ENCODE measurements around the gene PSEN1.

PSEN1 gene

DNA sequence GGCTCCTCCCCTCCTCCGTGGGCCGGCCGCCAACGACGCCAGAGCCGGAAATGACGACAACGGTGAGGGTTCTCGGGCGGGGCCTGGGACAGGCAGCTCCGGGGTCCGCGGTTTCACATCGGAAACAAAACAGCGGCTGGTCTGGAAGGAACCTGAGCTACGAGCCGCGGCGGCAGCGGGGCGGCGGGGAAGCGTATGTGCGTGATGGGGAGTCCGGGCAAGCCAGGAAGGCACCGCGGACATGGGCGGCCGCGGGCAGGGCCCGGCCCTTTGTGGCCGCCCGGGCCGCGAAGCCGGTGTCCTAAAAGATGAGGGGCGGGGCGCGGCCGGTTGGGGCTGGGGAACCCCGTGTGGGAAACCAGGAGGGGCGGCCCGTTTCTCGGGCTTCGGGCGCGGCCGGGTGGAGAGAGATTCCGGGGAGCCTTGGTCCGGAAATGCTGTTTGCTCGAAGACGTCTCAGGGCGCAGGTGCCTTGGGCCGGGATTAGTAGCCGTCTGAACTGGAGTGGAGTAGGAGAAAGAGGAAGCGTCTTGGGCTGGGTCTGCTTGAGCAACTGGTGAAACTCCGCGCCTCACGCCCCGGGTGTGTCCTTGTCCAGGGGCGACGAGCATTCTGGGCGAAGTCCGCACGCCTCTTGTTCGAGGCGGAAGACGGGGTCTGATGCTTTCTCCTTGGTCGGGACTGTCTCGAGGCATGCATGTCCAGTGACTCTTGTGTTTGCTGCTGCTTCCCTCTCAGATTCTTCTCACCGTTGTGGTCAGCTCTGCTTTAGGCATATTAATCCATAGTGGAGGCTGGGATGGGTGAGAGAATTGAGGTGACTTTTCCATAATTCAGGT is at the start of gene PSEN1:
Gene PSEN1 (plus strand): TSS at position 121 of the 839 bp plus-strand sequence. CDS start 11,513 bp downstream, outside the sequence.
- DNase-seq (ENCODE audit: low spot score): peak; percentile 97

DNA sequence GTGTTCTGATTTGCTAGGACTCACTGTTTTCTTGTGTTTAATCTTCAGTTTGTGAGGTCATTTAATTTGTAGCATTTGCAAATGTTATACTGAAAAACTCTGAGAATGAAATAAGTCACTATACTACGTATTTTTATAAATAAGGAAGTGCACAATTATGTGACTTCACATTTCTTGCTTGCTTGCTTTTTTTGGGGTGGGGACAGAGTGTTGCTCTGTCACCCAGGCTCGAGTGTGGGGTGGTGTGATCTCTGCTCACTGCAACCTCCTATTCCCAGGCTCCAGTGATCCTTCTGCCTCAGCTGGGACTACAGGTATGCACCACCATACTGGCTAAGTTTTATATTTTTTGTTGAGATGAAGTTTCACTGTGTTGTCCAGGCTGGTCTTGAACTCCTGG is 45.3 kb upstream of the PSEN1 start:
- no peak for DNase-seq (ENCODE audit: low spot score)

DNA sequence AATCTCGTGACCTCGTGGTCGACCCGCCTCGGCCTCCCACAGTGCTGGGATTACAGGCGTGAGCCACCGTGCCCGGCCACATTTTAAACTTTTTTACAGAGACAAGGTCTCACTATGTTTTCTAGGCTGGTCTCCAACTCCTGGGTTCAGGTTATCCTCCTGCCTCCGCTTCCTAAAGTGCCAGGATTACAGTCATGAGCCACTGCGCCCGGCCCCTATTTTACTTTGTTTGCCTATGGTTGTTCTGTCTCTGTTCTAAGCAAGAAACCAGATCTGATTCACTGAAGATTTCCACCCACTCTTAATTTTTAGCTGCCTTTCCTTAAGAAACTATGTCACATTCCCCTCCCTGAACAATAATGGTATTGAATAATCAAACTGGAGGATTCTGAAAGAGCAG is 38.9 kb upstream of the PSEN1 start:
- DNase-seq (ENCODE audit: low spot score): no peak

DNA sequence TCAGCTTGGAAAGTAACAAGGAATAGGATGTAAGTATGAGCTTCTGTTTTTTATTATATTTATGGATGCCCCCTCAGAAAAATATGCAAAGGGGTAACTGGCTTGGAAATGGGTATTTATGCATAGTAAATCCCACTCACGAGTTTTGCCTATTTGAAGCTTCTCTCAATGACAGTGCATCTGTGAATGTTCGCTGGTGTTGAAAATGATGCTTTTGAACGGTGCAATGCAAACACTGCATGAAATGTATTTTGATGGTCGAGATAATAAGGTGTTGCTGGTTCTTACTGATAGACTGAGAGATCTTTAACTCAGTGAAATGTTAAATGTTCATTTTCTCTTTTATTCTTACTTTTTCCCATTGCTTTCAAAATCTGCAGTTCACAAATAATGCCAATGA is 36.0 kb upstream of the PSEN1 start:
- DNase-seq (ENCODE audit: low spot score): no peak

DNA sequence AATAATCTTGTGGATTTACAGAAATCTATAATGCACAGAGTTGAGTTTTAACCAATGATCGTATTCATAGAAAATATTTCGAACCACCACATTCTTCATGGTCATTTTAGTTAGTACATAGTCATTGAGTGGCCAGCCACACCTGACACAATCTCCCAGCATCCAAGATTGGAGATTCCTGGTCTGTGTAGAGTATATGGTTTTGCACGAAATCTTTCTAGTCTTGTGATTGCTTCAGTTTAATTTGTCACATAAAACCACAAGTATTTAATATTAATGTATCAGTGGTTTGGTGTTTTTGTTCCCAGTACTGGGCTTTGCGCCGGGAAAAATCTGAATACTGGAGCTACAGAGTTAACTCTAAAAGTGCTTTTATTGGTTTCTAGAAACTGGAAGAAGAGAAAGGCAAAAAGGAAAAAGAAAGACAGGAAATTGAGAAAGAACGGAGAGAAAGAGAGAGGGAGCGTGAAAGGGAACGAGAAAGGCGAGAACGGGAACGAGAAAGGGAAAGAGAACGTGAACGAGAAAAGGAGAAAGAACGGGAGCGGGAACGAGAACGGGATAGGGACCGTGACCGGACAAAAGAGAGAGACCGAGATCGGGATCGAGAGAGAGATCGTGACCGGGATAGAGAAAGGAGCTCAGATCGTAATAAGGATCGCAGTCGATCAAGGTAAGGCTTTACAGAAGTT is 33.4 kb upstream of the PSEN1 start:
- no peak for DNase-seq (ENCODE audit: low spot score)

DNA sequence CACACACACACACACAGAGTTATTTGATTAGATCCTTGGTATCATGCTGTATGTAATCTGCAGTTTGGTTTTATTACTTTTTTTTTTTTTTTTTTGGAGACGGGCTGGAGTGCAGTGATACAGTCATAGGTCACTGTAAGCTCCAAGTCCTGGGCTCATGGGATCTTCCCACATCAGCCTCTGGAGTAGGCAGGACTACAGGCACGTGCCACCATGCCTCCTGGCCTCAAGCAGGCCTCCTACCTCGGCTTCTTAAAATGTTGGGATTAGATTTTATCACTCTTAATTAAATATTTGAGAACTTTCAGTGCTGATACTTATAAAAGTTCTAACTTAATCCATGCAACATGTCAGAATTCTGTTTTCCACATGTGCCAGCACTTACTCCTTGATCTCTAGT is 31.3 kb upstream of the PSEN1 start:
- DNase-seq (ENCODE audit: low spot score): no peak

DNA sequence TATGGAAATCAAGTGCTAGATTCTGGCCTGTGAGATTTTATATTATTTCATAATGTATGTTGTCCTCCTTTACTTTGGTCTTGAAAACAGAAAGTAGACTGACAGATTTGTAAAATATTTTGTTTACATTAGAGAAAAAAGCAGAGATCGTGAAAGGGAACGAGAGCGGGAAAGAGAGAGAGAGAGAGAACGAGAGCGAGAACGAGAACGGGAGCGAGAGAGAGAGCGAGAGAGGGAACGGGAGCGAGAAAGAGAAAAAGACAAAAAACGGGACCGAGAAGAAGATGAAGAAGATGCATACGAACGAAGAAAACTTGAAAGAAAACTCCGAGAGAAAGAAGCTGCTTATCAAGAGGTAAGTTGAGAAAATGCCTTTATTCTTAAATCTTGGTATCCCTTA is 30.6 kb upstream of the PSEN1 start:
- no peak for DNase-seq (ENCODE audit: low spot score)

DNA sequence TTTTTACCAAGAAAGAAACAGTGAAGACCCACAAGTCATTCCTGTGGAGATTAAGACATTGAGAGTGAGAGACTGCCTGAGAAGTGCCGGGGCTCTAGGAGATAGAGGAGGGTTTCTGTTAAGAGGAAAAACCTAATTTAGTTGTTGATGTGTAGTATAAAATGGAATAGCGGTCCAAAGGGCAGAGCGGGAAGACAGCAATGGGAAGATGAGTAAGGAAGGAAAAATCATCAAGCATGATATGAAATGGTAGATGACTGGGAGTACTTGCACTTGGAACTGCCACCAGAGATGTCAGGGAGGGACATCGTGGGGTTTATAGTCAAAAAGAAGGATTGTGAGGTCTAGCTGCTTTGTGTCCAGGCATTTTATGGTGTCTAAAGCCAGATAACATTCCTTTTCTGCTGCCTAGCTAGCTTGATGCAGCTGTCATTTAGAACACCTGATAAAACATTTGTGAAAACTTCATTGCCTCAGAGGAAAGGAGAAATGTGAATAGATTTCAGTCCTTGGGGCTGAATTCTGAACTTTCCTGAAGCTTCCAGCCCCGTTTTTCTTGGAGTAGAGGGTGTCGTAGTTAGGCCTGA is 20.1 kb upstream of the PSEN1 start:
- DNase-seq (ENCODE audit: low spot score): no peak

DNA sequence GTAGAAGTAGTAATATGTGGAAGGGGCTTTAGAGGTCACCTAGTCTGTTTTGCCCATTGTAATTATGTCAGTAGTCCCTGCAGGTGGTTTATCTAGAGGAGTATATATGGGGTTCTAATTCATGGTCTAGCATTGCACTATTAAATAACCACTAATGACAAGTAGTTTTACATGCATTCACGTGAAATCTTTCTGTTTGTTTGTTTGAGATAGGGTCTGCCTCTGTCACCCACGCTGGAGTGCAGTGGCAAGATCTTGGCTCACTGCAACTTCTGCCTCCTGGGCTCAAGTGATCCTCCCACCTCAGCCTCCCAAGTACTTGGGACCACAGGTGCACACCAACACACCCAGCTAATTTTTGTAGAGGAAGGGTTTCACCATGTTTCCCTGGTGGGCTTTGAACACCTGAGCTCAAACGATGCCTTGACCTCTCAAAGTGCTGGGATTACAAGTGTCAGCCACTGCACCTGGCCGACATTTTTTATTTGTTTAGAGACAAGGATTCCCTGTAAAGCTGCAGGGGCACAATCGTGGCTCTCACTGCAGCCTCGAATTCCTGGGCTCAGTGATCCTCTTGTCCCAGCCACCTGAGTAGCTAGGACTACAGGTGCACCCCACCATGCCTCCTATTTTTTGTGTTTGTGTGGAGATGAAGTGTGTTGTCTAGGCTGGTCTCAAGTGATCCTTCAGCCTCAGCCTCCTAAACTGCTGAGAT is 12.0 kb upstream of the PSEN1 start:
- no peak for DNase-seq (ENCODE audit: low spot score)

DNA sequence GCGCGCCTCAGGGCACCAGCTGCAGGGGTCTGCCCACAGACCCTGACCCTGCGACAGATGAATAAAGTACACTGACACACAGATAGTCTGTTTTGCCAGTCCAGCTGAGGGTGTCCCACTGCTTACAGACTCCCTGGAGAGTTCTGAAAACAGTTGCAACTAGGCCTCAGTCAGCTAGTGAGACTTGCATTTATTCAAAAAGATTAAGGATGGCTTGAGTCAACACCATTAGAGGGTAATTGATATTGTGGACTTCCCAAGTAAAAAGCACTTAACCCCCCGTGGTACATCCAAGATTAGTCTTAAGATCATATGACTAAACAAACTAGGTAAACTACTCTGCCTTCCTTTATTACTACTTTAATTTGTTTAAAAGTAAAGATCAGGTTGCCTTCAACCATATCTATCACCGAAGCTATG is 11.1 kb upstream of the PSEN1 start:
- no peak for DNase-seq (ENCODE audit: low spot score)

DNA sequence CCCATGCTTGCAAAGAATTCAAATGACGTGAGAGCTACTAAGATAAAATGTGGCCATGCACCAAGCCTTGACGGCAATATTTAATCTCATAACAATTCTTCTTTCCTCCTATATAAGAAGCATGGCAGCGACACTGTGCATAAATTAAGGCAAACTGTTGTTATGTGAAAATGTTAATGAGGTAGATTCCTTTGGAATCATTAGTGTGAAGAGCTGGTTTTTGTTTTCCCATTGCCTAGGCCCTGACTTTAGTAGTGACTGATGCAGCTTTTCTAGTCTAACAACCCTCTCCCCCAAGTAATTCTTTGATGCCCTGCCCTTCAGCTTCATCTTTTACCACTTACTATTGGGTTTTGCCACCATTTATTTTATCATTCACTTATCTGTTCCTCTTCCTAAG is 10.6 kb upstream of the PSEN1 start:
- DNase-seq (ENCODE audit: low spot score): no peak

DNA sequence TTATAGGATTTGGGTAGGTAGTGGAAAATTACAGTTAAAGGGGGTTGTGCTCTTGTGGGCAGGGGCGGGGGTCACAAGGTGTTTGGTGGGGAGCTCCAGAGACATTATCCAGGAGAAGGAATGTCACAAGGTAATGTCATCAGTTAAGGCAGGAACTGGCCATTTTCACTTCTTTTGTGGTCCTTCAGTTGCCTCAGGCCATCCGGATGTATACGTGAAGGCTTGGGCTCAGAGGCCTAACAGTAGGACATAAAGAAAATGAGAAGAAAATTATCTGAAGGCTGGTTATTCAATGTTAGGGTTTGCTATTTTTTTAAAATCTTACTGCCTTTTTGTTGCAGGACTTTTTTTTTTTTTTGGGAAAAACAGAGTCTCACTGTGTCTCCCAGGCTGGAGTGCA is 2.5 kb upstream of the PSEN1 start:
- DNase-seq (ENCODE audit: low spot score): no peak

DNA sequence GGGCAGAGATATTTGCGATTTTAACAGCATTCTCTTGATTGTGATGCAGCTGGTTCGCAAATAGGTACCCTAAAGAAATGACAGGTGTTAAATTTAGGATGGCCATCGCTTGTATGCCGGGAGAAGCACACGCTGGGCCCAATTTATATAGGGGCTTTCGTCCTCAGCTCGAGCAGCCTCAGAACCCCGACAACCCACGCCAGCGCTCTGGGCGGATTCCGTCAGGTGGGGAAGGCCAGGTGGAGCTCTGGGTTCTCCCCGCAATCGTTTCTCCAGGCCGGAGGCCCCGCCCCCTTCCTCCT is 271 bp upstream of the PSEN1 start:
- no peak for DNase-seq (ENCODE audit: low spot score)

DNA sequence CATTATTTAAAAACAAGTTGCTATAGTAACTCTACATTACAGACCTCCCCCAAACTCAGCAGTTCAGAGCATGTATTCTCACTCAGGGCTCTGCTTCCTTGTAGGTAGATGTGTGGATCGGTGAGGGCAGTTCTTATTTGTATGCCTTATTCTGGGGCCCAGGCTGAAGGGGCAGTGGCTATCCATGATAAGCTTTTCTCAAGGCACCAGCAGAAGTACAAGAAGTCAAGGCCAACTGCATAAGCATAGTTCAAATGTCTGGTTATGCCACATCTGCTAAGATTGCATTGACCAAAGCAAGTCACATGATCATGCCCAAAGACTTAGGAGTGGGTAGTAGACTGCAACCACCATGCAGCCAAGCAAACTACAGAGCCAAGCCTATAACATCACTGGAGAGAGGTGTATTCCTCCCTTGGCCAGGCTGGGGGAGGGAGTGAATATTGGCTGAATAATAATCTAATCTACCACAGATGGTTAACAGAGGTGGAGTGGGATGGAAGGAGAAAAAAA is 4.6 kb downstream of the PSEN1 start:
- DNase-seq (ENCODE audit: low spot score): no peak

DNA sequence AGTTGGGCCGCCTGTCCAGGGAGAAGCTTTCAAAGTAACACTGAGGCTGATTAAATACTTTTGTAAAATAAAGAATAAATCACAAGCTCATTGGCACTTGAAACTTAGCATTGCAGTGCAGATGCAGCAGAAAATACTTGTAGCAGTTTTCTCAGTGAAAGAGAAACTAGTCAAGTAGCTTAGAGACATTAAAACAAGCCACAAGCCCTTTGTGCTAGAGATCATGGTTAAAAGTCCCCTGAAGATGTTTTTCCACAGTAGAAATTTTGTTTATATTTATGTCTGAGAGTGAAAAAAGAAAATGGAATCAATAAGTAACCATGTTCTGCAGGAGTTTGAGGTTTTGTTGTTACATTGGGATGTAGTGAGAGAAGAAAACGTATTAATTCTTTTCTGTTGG is 5.9 kb downstream of the PSEN1 start:
- DNase-seq (ENCODE audit: low spot score): no peak

DNA sequence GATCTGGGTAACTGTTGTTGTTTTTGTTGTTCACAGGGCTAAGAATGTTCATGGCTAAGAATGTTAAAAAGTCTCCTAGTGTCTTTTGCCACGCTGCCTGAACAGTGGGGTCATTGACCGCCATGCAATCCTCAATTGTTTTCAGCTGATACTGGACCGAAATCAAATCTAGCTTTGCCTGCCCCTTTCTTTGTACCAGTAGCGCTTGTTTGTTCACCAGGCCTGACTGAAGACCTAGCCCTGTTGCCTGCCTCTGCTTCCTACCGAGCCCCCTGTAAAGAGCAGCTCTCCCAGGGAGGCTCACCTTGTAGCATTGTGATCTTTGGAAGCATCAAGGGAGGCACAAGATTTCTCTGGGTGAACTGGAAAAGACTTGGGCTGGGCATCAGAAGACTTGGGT is 6.7 kb downstream of the PSEN1 start:
- DNase-seq (ENCODE audit: low spot score): no peak

DNA sequence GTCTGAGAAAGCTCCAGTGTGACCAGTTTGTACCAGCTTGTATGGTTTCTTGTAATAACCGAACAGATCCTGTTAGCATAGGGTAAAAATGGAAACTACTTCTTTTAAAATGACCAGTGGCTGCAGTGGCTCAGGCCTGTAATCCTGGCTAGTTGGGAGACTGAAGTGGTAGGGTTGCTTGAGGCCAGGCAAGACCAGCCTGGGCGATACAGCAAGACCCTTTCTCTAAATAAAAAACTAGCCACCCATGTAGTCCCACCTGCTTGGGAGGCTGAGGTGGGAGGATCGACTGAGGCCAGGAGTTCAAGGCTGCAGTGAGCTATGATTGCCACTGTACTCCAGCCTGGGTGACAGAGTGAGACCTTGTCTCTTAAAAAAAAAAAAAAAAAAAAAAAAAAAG is 7.3 kb downstream of the PSEN1 start:
- no peak for DNase-seq (ENCODE audit: low spot score)

DNA sequence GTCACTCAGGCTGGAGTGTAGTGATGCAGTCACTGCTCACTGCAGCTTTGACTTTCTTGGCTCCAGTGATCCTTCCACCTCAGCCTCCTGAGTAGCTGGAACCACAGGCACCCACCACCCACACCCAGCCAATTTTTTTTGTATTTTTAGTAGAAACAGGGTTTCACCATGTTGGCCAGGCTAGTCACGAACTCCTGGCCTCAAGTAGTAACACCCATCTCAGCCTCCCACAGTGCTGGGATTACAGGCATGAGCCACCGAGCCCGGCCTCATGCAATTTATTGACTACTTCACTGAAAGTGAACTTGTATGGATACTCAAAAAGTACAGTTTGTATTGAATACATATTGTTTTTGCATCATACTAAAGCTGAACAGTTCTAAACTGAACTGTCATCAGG is 9.1 kb downstream of the PSEN1 start:
- no peak for DNase-seq (ENCODE audit: low spot score)

DNA sequence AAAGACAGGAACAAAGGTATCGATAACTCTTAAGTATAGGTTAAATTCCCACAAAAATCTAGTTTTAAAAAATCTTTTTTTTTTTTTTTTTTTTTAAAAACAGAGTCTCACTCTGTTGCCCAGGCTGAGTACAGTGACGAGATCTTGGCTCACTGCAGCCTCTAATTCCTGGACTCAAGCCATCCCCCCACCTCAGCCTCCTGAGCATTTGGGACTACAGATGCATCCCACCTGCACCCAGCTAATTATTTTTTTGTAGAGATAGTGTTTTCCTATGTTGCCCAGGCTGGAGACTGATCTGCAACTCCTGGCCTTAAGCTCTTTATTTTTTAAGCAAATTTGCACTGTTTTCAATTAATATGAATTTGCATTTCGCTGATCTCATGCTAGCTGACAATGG is 9.8 kb downstream of the PSEN1 start:
- DNase-seq (ENCODE audit: low spot score): no peak

DNA sequence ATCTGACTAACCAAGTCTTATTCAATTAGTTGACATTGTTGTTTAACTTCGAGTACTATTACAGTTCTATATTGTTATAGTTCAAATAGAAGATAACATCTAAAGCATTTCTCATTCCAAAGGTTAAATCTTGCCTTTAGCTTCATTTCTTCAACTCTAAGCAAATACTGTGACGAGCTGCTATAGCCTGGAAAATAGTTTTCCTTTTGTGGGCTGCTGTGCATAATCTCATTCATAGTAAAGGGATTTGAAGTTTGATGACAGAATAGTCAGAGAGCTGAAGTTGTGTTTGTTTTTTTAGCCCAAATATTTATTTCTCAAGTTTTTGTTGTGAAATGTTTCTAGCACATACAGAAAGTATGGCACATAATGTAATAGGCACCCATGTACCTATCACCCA is 13.4 kb downstream of the PSEN1 start:
- DNase-seq (ENCODE audit: low spot score): no peak

DNA sequence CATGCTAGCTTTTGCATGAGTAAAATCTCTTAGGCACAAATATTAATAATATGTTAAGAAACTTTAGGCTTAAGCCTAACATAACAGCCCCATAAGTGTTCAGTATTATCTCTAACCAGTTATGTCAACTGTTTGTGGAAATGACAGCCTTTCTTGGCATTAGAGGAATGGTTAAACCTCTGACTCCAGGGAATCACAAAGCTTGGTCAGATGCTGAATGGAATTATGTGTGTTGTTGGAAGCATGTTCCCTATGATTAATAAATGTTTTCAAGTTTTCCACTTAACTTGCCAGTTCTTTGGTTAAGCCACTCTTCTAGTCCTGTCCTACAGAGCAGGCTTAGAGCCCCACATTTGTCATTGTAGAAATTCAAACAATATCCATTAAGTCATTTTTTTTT is 17.0 kb downstream of the PSEN1 start:
- DNase-seq (ENCODE audit: low spot score): no peak

DNA sequence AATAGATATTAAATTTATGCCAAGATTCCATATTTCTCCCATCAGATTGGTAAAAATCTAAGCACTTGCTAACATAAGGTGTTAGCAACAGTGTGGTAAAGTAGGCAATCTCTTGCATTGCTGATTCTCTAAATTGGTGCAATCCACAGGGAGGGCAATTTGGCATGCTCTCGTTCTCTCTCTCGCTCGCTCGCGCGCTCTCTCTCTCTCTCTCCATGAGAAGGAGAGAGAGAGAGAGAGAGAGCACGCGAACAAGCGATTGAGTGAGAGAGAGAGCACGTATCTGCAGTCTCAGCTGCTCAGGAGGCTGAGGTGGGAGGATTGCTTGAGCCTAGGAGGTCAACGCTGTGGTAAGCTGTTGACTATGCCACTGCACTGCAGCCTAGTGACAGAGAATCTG is 25.9 kb downstream of the PSEN1 start:
- DNase-seq (ENCODE audit: low spot score): no peak

DNA sequence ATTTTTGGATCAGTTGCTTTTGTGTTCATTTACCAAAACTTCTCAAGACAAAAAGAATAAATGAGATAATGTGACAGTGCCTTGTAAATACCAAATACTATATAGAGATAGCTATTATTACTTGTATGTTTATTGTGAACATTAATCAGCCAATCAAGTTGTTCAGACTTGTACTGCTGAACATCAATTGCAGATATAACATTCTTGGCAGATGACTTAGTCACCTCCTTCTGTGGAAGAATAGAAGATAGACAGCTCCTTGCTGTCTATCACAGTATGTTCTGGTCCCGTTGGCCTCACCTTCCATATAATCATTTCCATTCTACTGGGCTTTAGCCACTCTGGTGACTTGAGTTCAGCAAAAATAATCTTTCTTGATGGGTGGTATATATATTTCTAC is 30.1 kb downstream of the PSEN1 start:
- no peak for DNase-seq (ENCODE audit: low spot score)

Data from CD4-positive, alpha-beta T cell treated with Interleukin-6 at 100 ng/mL for 8 hours (primary cell).